Measurements from ENCODE around the gene COLEC12. TPM values are rescaled to one million over a fixed set of nuclear protein-coding genes. Genes with fewer than 3 reads are reported as not detected.

COLEC12 gene
- total RNA-seq, 1 donor from 2014 or later = 157 TPM

GRCh38 chr18:477565-477964 is 22.9 kb downstream of the COLEC12 start:
- Mint-ChIP-seq H3K4me3 (ENCODE audit: unreplicated experiment) (no peak overlapping the region), H3K9me3 (ENCODE audit: unreplicated experiment) (no peaks in the 10 kb centered on the region), H3K4me1 (ENCODE audit: unreplicated experiment) (peaks cover 53% of the 10 kb centered on the region), H3K27me3 (ENCODE audit: unreplicated experiment) (peaks cover 7% of the 10 kb centered on the region), H3K36me3 (ENCODE audit: low read depth, unreplicated experiment) (peaks cover 43% of the 10 kb centered on the region), H3K27ac (ENCODE audit: unreplicated experiment) (no peak overlapping the region)
- TF ChIP-seq, protein P1, sequence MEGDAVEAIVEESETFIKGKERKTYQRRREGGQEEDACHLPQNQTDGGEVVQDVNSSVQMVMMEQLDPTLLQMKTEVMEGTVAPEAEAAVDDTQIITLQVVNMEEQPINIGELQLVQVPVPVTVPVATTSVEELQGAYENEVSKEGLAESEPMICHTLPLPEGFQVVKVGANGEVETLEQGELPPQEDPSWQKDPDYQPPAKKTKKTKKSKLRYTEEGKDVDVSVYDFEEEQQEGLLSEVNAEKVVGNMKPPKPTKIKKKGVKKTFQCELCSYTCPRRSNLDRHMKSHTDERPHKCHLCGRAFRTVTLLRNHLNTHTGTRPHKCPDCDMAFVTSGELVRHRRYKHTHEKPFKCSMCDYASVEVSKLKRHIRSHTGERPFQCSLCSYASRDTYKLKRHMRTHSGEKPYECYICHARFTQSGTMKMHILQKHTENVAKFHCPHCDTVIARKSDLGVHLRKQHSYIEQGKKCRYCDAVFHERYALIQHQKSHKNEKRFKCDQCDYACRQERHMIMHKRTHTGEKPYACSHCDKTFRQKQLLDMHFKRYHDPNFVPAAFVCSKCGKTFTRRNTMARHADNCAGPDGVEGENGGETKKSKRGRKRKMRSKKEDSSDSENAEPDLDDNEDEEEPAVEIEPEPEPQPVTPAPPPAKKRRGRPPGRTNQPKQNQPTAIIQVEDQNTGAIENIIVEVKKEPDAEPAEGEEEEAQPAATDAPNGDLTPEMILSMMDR (IDR thresholded peaks at IDR 0.05; ENCODE audit: unreplicated experiment) = peak; percentile 43
- no peak for DNase-seq (ENCODE audit: low spot score)

GRCh38 chr18:476251-476664 is 24.2 kb downstream of the COLEC12 start:
- Mint-ChIP-seq H3K27me3 (ENCODE audit: unreplicated experiment) (peaks cover 7% of the 10 kb centered on the region), H3K4me1 (ENCODE audit: unreplicated experiment) (peaks cover 54% of the 10 kb centered on the region), H3K27ac (ENCODE audit: unreplicated experiment) (peak overlapping the region; percentile 97), H3K4me3 (ENCODE audit: unreplicated experiment) (no peak overlapping the region), H3K9me3 (ENCODE audit: unreplicated experiment) (no peaks in the 10 kb centered on the region), H3K36me3 (ENCODE audit: low read depth, unreplicated experiment) (peaks cover 43% of the 10 kb centered on the region)
- DNase-seq (ENCODE audit: low spot score) = no peak
- TF ChIP-seq, protein P1 (IDR thresholded peaks at IDR 0.05; ENCODE audit: unreplicated experiment) = no peak

- Mint-ChIP-seq H3K4me3 (ENCODE audit: unreplicated experiment) (peak overlapping the region; percentile 58), H3K36me3 (ENCODE audit: low read depth, unreplicated experiment) (peaks cover 36% of the 10 kb centered on the region), H3K4me1 (ENCODE audit: unreplicated experiment) (peaks cover 52% of the 10 kb centered on the region), H3K27me3 (ENCODE audit: unreplicated experiment) (peaks cover 7% of the 10 kb centered on the region), H3K9me3 (ENCODE audit: unreplicated experiment) (no peaks in the 10 kb centered on the region), H3K27ac (ENCODE audit: unreplicated experiment) (peak overlapping the region; percentile 97)
- TF ChIP-seq, protein P1 (IDR thresholded peaks at IDR 0.05; ENCODE audit: unreplicated experiment) = no peak
- DNase-seq (ENCODE audit: low spot score) = peak; percentile 55
Measured at GRCh38 chr18:475202-476031, 25.1 kb downstream of the COLEC12 start.

DNA sequence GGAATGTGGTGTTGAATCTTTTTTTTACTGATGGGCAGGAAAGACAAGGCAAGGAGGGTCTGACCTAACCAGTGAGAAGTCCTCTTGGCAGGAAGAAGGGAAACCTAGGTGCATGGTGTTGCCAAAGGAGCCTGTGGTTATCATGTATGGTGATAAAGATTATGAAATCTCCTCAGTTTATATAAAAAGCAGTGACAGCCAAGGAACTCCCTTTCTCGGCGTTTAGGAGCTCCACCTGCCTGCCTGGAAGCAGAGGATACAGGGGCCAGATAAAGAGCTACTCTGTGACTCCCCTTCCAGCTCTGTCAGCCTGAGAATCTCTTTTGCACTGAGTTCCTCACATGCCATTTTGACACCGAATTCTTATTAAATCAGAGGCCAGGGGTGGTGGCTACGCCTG is 26.1 kb downstream of the COLEC12 start:
- H3K27ac Mint-ChIP-seq (ENCODE audit: unreplicated experiment) = peak overlapping the region; percentile 64
- H3K27me3 Mint-ChIP-seq (ENCODE audit: unreplicated experiment) = peaks cover 9% of the 10 kb centered on the region
- no peak for DNase-seq (ENCODE audit: low spot score)
- no peak overlapping the region for H3K4me3 Mint-ChIP-seq (ENCODE audit: unreplicated experiment)
- H3K4me1 Mint-ChIP-seq (ENCODE audit: unreplicated experiment) = peaks cover 49% of the 10 kb centered on the region
- H3K9me3 Mint-ChIP-seq (ENCODE audit: unreplicated experiment) = no peaks in the 10 kb centered on the region
- H3K36me3 Mint-ChIP-seq (ENCODE audit: low read depth, unreplicated experiment) = peaks cover 28% of the 10 kb centered on the region
- TF ChIP-seq, protein P1 (IDR thresholded peaks at IDR 0.05; ENCODE audit: unreplicated experiment) = no peak

DNA sequence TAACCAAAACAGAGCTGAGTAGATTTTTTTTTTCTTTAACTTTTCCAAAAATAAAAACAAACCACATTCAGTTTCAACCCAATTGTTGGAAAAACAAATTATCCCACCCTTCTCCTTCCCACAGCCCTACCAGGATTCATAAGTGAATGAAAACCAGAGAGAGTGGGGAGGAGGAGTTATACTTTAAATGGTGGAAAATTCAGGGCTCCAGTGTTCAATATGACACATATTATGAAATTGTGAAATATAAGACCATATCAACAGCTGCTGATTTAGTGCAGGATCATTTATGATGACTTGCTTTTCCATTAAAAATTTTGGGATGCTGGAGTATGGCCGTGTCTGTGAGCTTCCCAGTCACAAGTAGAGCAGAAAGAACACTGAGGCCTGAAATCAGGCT is 26.7 kb downstream of the COLEC12 start:
- no peaks in the 10 kb centered on the region for H3K9me3 Mint-ChIP-seq (ENCODE audit: unreplicated experiment)
- peak overlapping the region; percentile 64 for H3K27ac Mint-ChIP-seq (ENCODE audit: unreplicated experiment)
- TF ChIP-seq, protein P1 (IDR thresholded peaks at IDR 0.05; ENCODE audit: unreplicated experiment) = no peak
- H3K4me1 Mint-ChIP-seq (ENCODE audit: unreplicated experiment) = peaks cover 50% of the 10 kb centered on the region
- no peak overlapping the region for H3K4me3 Mint-ChIP-seq (ENCODE audit: unreplicated experiment)
- H3K36me3 Mint-ChIP-seq (ENCODE audit: low read depth, unreplicated experiment) = peaks cover 25% of the 10 kb centered on the region
- H3K27me3 Mint-ChIP-seq (ENCODE audit: unreplicated experiment) = peaks cover 9% of the 10 kb centered on the region
- no peak for DNase-seq (ENCODE audit: low spot score)

Measured in endothelial cell (in vitro differentiated cells).